ENCODE results near the gene SCYL2.
"Not testable (repeated sequence)": the region's sequence is repeated elsewhere in the genome, so short reads cannot be mapped to it uniquely, and the experiment has no call there.

GRCh38 chr12:100284556-100284955, 17.6 kb downstream of the SCYL2 start:
- not testable (repeated sequence) for TF ChIP-seq CTCF, POLR2A (IDR thresholded peaks at IDR 0.05)

Data from adrenal gland (tissue), 5 donors.